HEK293 (cell line): ENCODE results near the gene SPINT2.
A peak's percentile ranks its signal among the peaks of the same experiment; 100 is the strongest.

Source experiments
- CTCF ChIA-PET: fragments of 350-600 bp; formaldehyde crosslinking; extraction: SDS; loops from one replicate; lab custom pipeline; 2021; ENCODE audit warnings: antibody characterized with exemption; lab: Yijun Ruan, JAX
- POLR2A ChIA-PET: fragments of 300-600 bp; formaldehyde crosslinking; extraction: SDS; loops from one replicate; lab custom pipeline; 2020; ENCODE audit warnings: antibody characterized with exemption, inconsistent platforms; lab: Yijun Ruan, JAX
- H3K27ac ChIP-seq: fragments of 200-500 bp; sonication (Bioruptor generic); 2 replicates; pipeline ENCODE4 v1.5.1; 2014; ENCODE audit warnings: low read depth, low read length, control low read depth, inconsistent platforms; ENCODE audit errors: extremely low read depth
- H3K36me3 ChIP-seq, 2 experiments: fragments of 200-500 bp in 1 of 2; sonication (Bioruptor generic) in 1 of 2; 1 replicate in 1 of 2; 2 replicates in 1 of 2; pipeline ENCODE4 v1.5.1; 2014 to 2017; ENCODE audit warnings: inconsistent platforms in 2 of 2, low read length in 2 of 2; ENCODE audit not compliant: control insufficient read depth in 2 of 2, insufficient read depth in 1 of 2
- H3K4me1 ChIP-seq: fragments of 200-500 bp; sonication (Bioruptor generic); 2 replicates; pipeline ENCODE4 v1.5.1; 2014; ENCODE audit warnings: mild to moderate bottlenecking, low read length, inconsistent platforms; ENCODE audit not compliant: control insufficient read depth, insufficient read depth
- H3K4me3 ChIP-seq: 2 replicates; pipeline ENCODE4 v1.5.1; 2011; ENCODE audit warnings: low read depth, mild to moderate bottlenecking, control low read depth, low read length, moderate library complexity
- H3K9me3 ChIP-seq: fragments of 200-500 bp; sonication (Bioruptor generic); 2 replicates; pipeline ENCODE4 v1.5.1; 2014; ENCODE audit warnings: low read depth, low read length, inconsistent platforms; ENCODE audit not compliant: control insufficient read depth, insufficient read depth
- BCL11B ChIP-seq: fragments of 450-650 bp; formaldehyde crosslinking; IDR thresholded peaks from 2 replicates; pipeline ENCODE4 v1.5.1; 2016; ENCODE audit warnings: low read depth, missing biosample characterization, missing genetic modification characterization
- FEZF1 ChIP-seq: fragments of 450-650 bp; formaldehyde crosslinking; IDR thresholded peaks from 2 replicates; pipeline ENCODE4 v1.5.1; 2016; ENCODE audit warnings: missing biosample characterization, missing genetic modification characterization
- GLI2 ChIP-seq: fragments of 450-650 bp; formaldehyde crosslinking; IDR thresholded peaks from 2 replicates; pipeline ENCODE4; 2017; ENCODE audit warnings: missing biosample characterization, missing genetic modification characterization, low read depth, borderline replicate concordance
- KLF16 ChIP-seq: fragments of 450-650 bp; formaldehyde crosslinking; IDR thresholded peaks from 2 replicates; pipeline ENCODE4 v1.5.1; 2017; ENCODE audit warnings: missing biosample characterization, missing genetic modification characterization
- OVOL3 ChIP-seq: fragments of 450-650 bp; formaldehyde crosslinking; IDR thresholded peaks from 2 replicates; pipeline ENCODE4 v1.5.1; 2016; ENCODE audit warnings: missing biosample characterization, missing genetic modification characterization
- SETDB1 ChIP-seq: IDR thresholded peaks from one replicate; pipeline ENCODE4 v1.6.1; 2017; ENCODE audit warnings: mild to moderate bottlenecking, low read length, moderate library complexity, mixed read lengths; ENCODE audit not compliant: insufficient read length
- ZBTB49 ChIP-seq: fragments of 450-650 bp; formaldehyde crosslinking; IDR thresholded peaks from 2 replicates; pipeline ENCODE4 v1.5.1; 2016; ENCODE audit warnings: missing biosample characterization, missing genetic modification characterization, low read depth
- ZIC2 ChIP-seq: fragments of 450-650 bp; formaldehyde crosslinking; IDR thresholded peaks from 2 replicates; pipeline ENCODE4 v1.5.1; 2016; ENCODE audit warnings: missing biosample characterization, missing genetic modification characterization
- ZNF133 ChIP-seq: fragments of 450-650 bp; formaldehyde crosslinking; IDR thresholded peaks from 2 replicates; pipeline ENCODE4 v1.5.1; 2016; ENCODE audit warnings: missing biosample characterization, missing genetic modification characterization
- ZNF23 ChIP-seq: fragments of 450-650 bp; formaldehyde crosslinking; IDR thresholded peaks from 2 replicates; pipeline ENCODE4 v1.5.1; 2016; ENCODE audit warnings: missing biosample characterization, missing genetic modification characterization, borderline replicate concordance
- ZNF24 ChIP-seq: fragments of 450-650 bp; formaldehyde crosslinking; IDR thresholded peaks from 2 replicates; pipeline ENCODE4 v1.5.1; 2016; ENCODE audit warnings: missing biosample characterization, missing genetic modification characterization
- ZNF311 ChIP-seq: fragments of 450-650 bp; formaldehyde crosslinking; IDR thresholded peaks from 2 replicates; pipeline ENCODE4 v1.5.1; 2017; ENCODE audit warnings: missing biosample characterization, missing genetic modification characterization, borderline replicate concordance
- ZNF335 ChIP-seq: fragments of 450-650 bp; formaldehyde crosslinking; conservative IDR thresholded peaks from 2 replicates; pipeline ENCODE4 v1.5.1; 2016; ENCODE audit warnings: missing biosample characterization, missing genetic modification characterization
- ZNF398 ChIP-seq: fragments of 450-650 bp; formaldehyde crosslinking; IDR thresholded peaks from 2 replicates; pipeline ENCODE4 v1.5.1; 2017; ENCODE audit warnings: missing biosample characterization, missing genetic modification characterization
- ZNF433 ChIP-seq: fragments of 450-650 bp; formaldehyde crosslinking; IDR thresholded peaks from 2 replicates; pipeline ENCODE4 v1.5.1; 2016; ENCODE audit warnings: missing biosample characterization, missing genetic modification characterization, low read depth
- ZNF501 ChIP-seq: fragments of 450-650 bp; formaldehyde crosslinking; IDR thresholded peaks from 2 replicates; pipeline ENCODE4 v1.5.1; 2016; ENCODE audit warnings: missing biosample characterization, missing genetic modification characterization
- ZNF521 ChIP-seq: fragments of 450-650 bp; formaldehyde crosslinking; IDR thresholded peaks from 2 replicates; pipeline ENCODE4 v1.5.1; 2017; ENCODE audit warnings: missing biosample characterization, mild to moderate bottlenecking, missing genetic modification characterization
- ZNF549 ChIP-seq: fragments of 450-650 bp; IDR thresholded peaks from 2 replicates; pipeline ENCODE4 v1.5.1; 2018; ENCODE audit warnings: missing biosample characterization, missing genetic modification characterization, mild to moderate bottlenecking, inconsistent platforms, moderate library complexity
- ZNF560 ChIP-seq: fragments of 450-650 bp; formaldehyde crosslinking; IDR thresholded peaks from 2 replicates; pipeline ENCODE4 v1.5.1; 2017; ENCODE audit warnings: missing biosample characterization, missing genetic modification characterization, borderline replicate concordance
- ZNF600 ChIP-seq: fragments of 450-650 bp; formaldehyde crosslinking; IDR thresholded peaks from 2 replicates; pipeline ENCODE4 v1.5.1; 2016; ENCODE audit warnings: missing biosample characterization, missing genetic modification characterization
- ZNF704 ChIP-seq: fragments of 450-650 bp; formaldehyde crosslinking; IDR thresholded peaks from 2 replicates; pipeline ENCODE4 v1.5.1; 2016; ENCODE audit warnings: missing biosample characterization, missing genetic modification characterization
- ZNF76 ChIP-seq: fragments of 450-650 bp; formaldehyde crosslinking; IDR thresholded peaks from 2 replicates; pipeline ENCODE4; 2016; ENCODE audit warnings: low read depth, missing biosample characterization, missing genetic modification characterization, borderline replicate concordance
- ZNF843 ChIP-seq: fragments of 450-650 bp; formaldehyde crosslinking; IDR thresholded peaks from 2 replicates; pipeline ENCODE4 v1.5.1; 2016; ENCODE audit warnings: missing biosample characterization, missing genetic modification characterization
- ZSCAN16 ChIP-seq: fragments of 450-650 bp; formaldehyde crosslinking; IDR thresholded peaks from 2 replicates; pipeline ENCODE4 v1.5.1; 2016; ENCODE audit warnings: missing biosample characterization, missing genetic modification characterization
- ZSCAN4 ChIP-seq: fragments of 450-650 bp; formaldehyde crosslinking; IDR thresholded peaks from 2 replicates; pipeline ENCODE4 v1.5.1; 2017; ENCODE audit warnings: missing biosample characterization, missing genetic modification characterization
- TF ChIP-seq, protein P1 (sequence below): fragments of 450-650 bp; formaldehyde crosslinking; IDR thresholded peaks from 2 replicates; pipeline ENCODE4 v1.5.1; 2016; ENCODE audit warnings: missing biosample characterization, missing genetic modification characterization

The SPINT2 gene

DNA sequence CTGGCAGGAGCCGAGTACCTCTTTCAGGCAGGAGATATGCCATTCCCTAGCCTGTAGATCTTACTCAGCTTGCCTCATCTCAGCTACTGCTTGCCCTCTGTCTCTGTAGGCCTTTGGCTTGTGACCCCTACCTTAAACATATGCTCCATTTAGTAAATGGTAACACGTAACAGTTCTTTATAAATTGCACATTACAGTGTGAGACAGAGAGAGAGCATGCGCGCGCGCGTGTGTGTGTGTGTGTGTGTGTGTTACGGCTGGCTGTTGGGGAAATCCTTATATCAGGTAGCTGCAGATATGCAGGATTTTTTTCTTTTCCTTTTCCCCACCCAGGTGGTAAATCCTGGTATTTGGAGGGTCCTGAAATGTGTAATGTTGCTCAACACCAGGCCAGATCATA lies 4.2 kb downstream of the SPINT2 start (continued):
- TF ChIP-seq ZSCAN4 = peak; percentile 69

GRCh38 chr19:38270587-38271167 lies 6.3 kb downstream of the SPINT2 start:
- Histone ChIP-seq H3K27ac (peak overlapping the region; percentile 70), H3K9me3 (no peaks in the 10 kb centered on the region), H3K36me3 (peaks cover 0 to 11% of the 10 kb centered on the region in 2 experiments; a peak in 1 of 3 replicates), H3K4me1 (peaks cover 44% of the 10 kb centered on the region), H3K4me3 (no peak overlapping the region)
- ChIA-PET CTCF (interaction anchor here (0.7 to 8.8 kb wide), 13 partner anchors 9 to 65 kb away, joined by 3 to 39 read pairs (median 5); partner anchors contain the start of gene CATSPERG), POLR2A (interaction anchor here (0.6 to 1.2 kb wide), 3 partner anchors 8 to 118 kb away, joined by 3 to 6 read pairs (median 4); partner anchors contain the start of gene PSMD8)
- TF ChIP-seq ZNF24 (tag by site-specific recombination) = peak; percentile 76
- peak; percentile 82 for TF ChIP-seq ZSCAN16 (tag by site-specific recombination)
- peak; percentile 99 for TF ChIP-seq ZIC2 (tag by site-specific recombination)
- TF ChIP-seq ZNF433 (tag by site-specific recombination) = no peak
- TF ChIP-seq BCL11B (tag by site-specific recombination) = no peak
- no peak for TF ChIP-seq ZNF560 (tag by site-specific recombination)
- TF ChIP-seq, protein P1, sequence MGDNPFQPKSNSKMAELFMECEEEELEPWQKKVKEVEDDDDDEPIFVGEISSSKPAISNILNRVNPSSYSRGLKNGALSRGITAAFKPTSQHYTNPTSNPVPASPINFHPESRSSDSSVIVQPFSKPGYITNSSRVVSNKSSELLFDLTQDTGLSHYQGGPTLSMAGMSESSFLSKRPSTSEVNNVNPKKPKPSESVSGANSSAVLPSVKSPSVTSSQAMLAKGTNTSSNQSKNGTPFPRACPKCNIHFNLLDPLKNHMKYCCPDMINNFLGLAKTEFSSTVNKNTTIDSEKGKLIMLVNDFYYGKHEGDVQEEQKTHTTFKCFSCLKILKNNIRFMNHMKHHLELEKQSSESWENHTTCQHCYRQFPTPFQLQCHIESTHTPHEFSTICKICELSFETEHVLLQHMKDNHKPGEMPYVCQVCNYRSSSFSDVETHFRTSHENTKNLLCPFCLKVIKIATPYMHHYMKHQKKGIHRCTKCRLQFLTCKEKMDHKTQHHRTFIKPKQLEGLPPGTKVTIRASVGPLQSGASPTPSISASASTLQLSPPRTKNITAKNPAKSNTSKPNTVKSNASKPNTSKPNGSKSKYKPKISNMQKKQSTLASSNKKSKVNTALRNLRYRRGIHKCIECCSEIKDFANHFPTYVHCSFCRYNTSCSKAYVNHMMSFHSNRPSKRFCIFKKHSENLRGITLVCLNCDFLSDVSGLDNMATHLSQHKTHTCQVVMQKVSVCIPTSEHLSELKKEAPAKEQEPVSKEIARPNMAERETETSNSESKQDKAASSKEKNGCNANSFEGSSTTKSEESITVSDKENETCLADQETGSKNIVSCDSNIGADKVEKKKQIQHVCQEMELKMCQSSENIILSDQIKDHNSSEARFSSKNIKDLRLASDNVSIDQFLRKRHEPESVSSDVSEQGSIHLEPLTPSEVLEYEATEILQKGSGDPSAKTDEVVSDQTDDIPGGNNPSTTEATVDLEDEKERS (tag by site-specific recombination) = no peak
- no peak for TF ChIP-seq ZBTB49 (tag by site-specific recombination)
- TF ChIP-seq ZNF600 (tag by site-specific recombination) = peak; percentile 44
- TF ChIP-seq ZNF521 (tag by site-specific recombination) = no peak
- TF ChIP-seq ZNF76 (tag by site-specific recombination) = 0 out of 2 replicates have a peak, but pooled peaks have one; percentile 8
- peak; percentile 50; the same call in 1 of the 2 replicates for TF ChIP-seq ZNF843 (tag by site-specific recombination)
- no peak for TF ChIP-seq ZNF311 (tag by site-specific recombination)
- TF ChIP-seq SETDB1 = no peak
- TF ChIP-seq ZNF704 (tag by site-specific recombination) = no peak
- no peak for TF ChIP-seq ZNF133 (tag by site-specific recombination)
- no peak for TF ChIP-seq ZNF23
- no peak for TF ChIP-seq ZNF501 (tag by site-specific recombination)
- no peak; the same call in 1 of the 2 replicates for TF ChIP-seq ZNF398 (tag by site-specific recombination)
- no peak for TF ChIP-seq ZNF549
- TF ChIP-seq GLI2 (tag by site-specific recombination) = no peak; the same call in 1 of the 2 replicates
- TF ChIP-seq ZNF335 (tag by site-specific recombination) = no peak
- TF ChIP-seq OVOL3 (tag by site-specific recombination) = no peak
- peak; percentile 87 for TF ChIP-seq FEZF1 (tag by site-specific recombination)
- TF ChIP-seq KLF16 = no peak
